PFSK-1 (cell line): ENCODE results near the gene CDCA8.

Experiments used
- FOXP2 ChIP-seq: optimal IDR thresholded peaks from 2 replicates; pipeline ENCODE3; 2011; ENCODE audit warnings: borderline replicate concordance, control low read depth, inconsistent platforms; ENCODE audit not compliant: insufficient read depth; ENCODE audit errors: extremely low read length, extremely low read depth
- POLR2AphosphoS5 ChIP-seq: IDR thresholded peaks from 2 replicates; pipeline ENCODE4 v1.6.1; 2012; ENCODE audit warnings: low read depth, mild to moderate bottlenecking, control low read depth, low read length, moderate library complexity
- REST ChIP-seq, 2 experiments: IDR thresholded peaks; 2 replicates each; pipeline versions ENCODE4 v1.6.1 to v1.8.0; 2011 to 2012; ENCODE audit warnings: low read depth in 2 of 2, low read length in 2 of 2, control low read depth in 1 of 2, inconsistent platforms in 1 of 2, mild to moderate bottlenecking in 1 of 2, moderate library complexity in 1 of 2; ENCODE audit not compliant: insufficient read depth in 1 of 2

DNA sequence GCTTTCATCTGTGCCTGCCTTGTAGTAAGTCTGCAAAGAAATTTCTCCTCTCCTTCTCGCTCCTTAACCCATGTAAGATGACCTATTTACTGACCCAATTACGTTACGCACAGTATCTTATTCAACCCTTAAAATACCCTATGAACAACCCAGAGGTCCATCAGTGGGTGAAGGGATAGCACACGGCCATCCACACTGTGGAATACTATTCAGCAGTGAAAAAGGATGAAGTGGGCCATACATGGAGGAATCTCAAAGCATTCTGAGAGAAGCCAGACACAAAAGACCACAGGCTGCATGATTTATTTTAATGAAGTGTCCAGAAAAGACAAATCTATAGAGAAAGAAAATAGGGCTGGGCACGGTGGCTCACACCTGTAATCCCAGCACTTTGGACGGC lies 33.8 kb upstream of the CDCA8 start:
- TF ChIP-seq POLR2AphosphoS5: no peak
- no peak for TF ChIP-seq REST (IDR thresholded peaks at IDR 0.05; ENCODE audit: insufficient read depth in 1 of 2, low read depth in 2 of 2, low read length in 2 of 2)
- TF ChIP-seq FOXP2: no peak
